ENCODE data around the gene SF3B3.
"Not testable (repeated sequence)": the region's sequence is repeated elsewhere in the genome, so short reads cannot be mapped to it uniquely, and the experiment has no call there.

The SF3B3 gene

GRCh38 chr16:70612931-70613330, 89.3 kb downstream of the SF3B3 start:
- TF ChIP-seq POLR2A (IDR thresholded peaks at IDR 0.05; ENCODE audit: extremely low read depth, insufficient read length) (no peak), CTCF (IDR thresholded peaks at IDR 0.05; ENCODE audit: low read depth, low read length) (no peak), MAX (IDR thresholded peaks at IDR 0.05; ENCODE audit: low read depth, low read length) (no peak), MYC (IDR thresholded peaks at IDR 0.05; ENCODE audit: low read depth, low read length) (no peak)
- H3K4me3 ChIP-seq (ENCODE audit: low read depth, low read length): no peak overlapping the region
- DNase-seq (ENCODE audit: low read depth): peak; percentile 84

- no peak overlapping the region for H3K4me3 ChIP-seq (ENCODE audit: low read depth, low read length)
- TF ChIP-seq POLR2A (IDR thresholded peaks at IDR 0.05; ENCODE audit: extremely low read depth, insufficient read length): no peak
- TF ChIP-seq CTCF (IDR thresholded peaks at IDR 0.05; ENCODE audit: low read depth, low read length): no peak
- TF ChIP-seq MYC (IDR thresholded peaks at IDR 0.05; ENCODE audit: low read depth, low read length): no peak
- TF ChIP-seq MAX (IDR thresholded peaks at IDR 0.05; ENCODE audit: low read depth, low read length): no peak
- DNase-seq (ENCODE audit: low read depth): no peak
Observed at GRCh38 chr16:70614208-70614951, 90.8 kb downstream of the SF3B3 start.

- H3K4me3 ChIP-seq (ENCODE audit: low read depth, low read length): no peak overlapping the region
- TF ChIP-seq MYC (IDR thresholded peaks at IDR 0.05; ENCODE audit: low read depth, low read length) (no peak), MAX (IDR thresholded peaks at IDR 0.05; ENCODE audit: low read depth, low read length) (no peak), CTCF (IDR thresholded peaks at IDR 0.05; ENCODE audit: low read depth, low read length) (no peak), POLR2A (IDR thresholded peaks at IDR 0.05; ENCODE audit: extremely low read depth, insufficient read length) (no peak)
- DNase-seq (ENCODE audit: low read depth): no peak
Observed at GRCh38 chr16:70615945-70616344, 92.3 kb downstream of the SF3B3 start.

GRCh38 chr16:70621864-70622263, 98.2 kb downstream of the SF3B3 start:
- not testable (repeated sequence) for H3K4me3 ChIP-seq (ENCODE audit: low read depth, low read length); DNase-seq (ENCODE audit: low read depth)
